CD14-positive monocyte (primary cell): Measurements from ENCODE around the gene SLC2A3. TPM values are rescaled to one million over a fixed set of nuclear protein-coding genes. Genes with fewer than 3 reads are reported as not detected.

Experiments
- DNase-seq, 3 donors: peaks; one replicate each; pipeline ENCODE4 v3.0.0-alpha.2; 2011 to 2022
- H2AFZ ChIP-seq: 2 replicates; pipeline ENCODE4 v1.6.0; 2012; ENCODE audit warnings: mild to moderate bottlenecking, low read depth, low read length, inconsistent platforms; ENCODE audit not compliant: insufficient read depth, poor library complexity, severe bottlenecking
- H3K27ac ChIP-seq, 2 donors: 1 replicate in 1 of 2; 2 replicates in 1 of 2; pipeline ENCODE4 v1.5.1; 2012 to 2013; ENCODE audit warnings: low read length in 2 of 2, control low read depth in 1 of 2, inconsistent platforms in 1 of 2, low read depth in 1 of 2, mild to moderate bottlenecking in 1 of 2
- H3K27me3 ChIP-seq, 2 donors: one replicate each; pipeline versions ENCODE4 v1.6.0 to v1.6.1; 2011 to 2013; ENCODE audit warnings: low read length in 2 of 2; ENCODE audit not compliant: control insufficient read depth in 2 of 2, insufficient read depth in 2 of 2
- H3K36me3 ChIP-seq, 2 donors: replicated peaks in 1 of 2; 1 replicate in 1 of 2; 2 replicates in 1 of 2; pipeline versions ENCODE4 v1.5.1 to v1.6.1; 2012 to 2013; ENCODE audit warnings: low read length in 2 of 2, control low read depth in 1 of 2, inconsistent platforms in 1 of 2, mild to moderate bottlenecking in 1 of 2; ENCODE audit not compliant: insufficient read depth in 2 of 2, control insufficient read depth in 1 of 2
- H3K4me1 ChIP-seq, 2 donors: 1 replicate in 1 of 2; 2 replicates in 1 of 2; pipeline versions ENCODE4 v1.5.1 to v1.6.1; 2012 to 2013; ENCODE audit warnings: low read length in 2 of 2, control low read depth in 1 of 2, inconsistent platforms in 1 of 2, mild to moderate bottlenecking in 1 of 2, moderate library complexity in 1 of 2; ENCODE audit not compliant: insufficient read depth in 2 of 2, control insufficient read depth in 1 of 2
- H3K4me2 ChIP-seq: replicated peaks from 2 replicates; pipeline ENCODE3; 2012; ENCODE audit warnings: low read length, moderate library complexity, mild to moderate bottlenecking; ENCODE audit not compliant: poor library complexity, severe bottlenecking; ENCODE audit errors: extremely low read depth
- H3K4me3 ChIP-seq, 3 experiments: fragments of 200-600 bp in 1 of 3; sonication (generic) in 1 of 3; replicated peaks in 1 of 3; 1 replicate in 2 of 3; 2 replicates in 1 of 3; pipeline ENCODE4 v1.5.1; 2011 to 2013; ENCODE audit warnings: low read length in 3 of 3, mild to moderate bottlenecking in 3 of 3, control low read depth in 2 of 3, low read depth in 2 of 3, inconsistent platforms in 1 of 3, moderate library complexity in 1 of 3
- H3K79me2 ChIP-seq: 2 replicates; pipeline ENCODE4 v1.6.0; 2012; ENCODE audit warnings: mild to moderate bottlenecking, control low read depth, inconsistent platforms, low read length, moderate library complexity; ENCODE audit not compliant: insufficient read depth
- H3K9ac ChIP-seq: 2 replicates; pipeline ENCODE4 v1.6.0; 2017; ENCODE audit warnings: low read length, mild to moderate bottlenecking; ENCODE audit not compliant: insufficient read depth, poor library complexity, severe bottlenecking
- H3K9me3 ChIP-seq, 2 donors: replicated peaks in 1 of 2; 1 replicate in 1 of 2; 2 replicates in 1 of 2; pipeline versions ENCODE4 v1.5.1 to v1.6.1; 2012 to 2013; ENCODE audit warnings: low read length in 2 of 2, control low read depth in 1 of 2; ENCODE audit not compliant: control insufficient read depth in 1 of 2, insufficient read depth in 1 of 2
- H4K20me1 ChIP-seq: 2 replicates; pipeline ENCODE4 v1.6.0; 2012; ENCODE audit warnings: mild to moderate bottlenecking, low read length, control low read depth, moderate library complexity; ENCODE audit not compliant: insufficient read depth
- H3K27ac Mint-ChIP-seq, 7 donors: one replicate each; pipeline ENCODE4 v1.8.0; 2020; ENCODE audit warnings: mild to moderate bottlenecking in 7 of 7, mixed read lengths in 7 of 7, moderate library complexity in 6 of 7, inconsistent platforms in 2 of 7
- H3K27me3 Mint-ChIP-seq, 3 donors: one replicate each; pipeline ENCODE4 v1.8.0; 2021 to 2022; ENCODE audit warnings: low read depth in 3 of 3, mild to moderate bottlenecking in 3 of 3, mixed read lengths in 3 of 3, moderate library complexity in 3 of 3, inconsistent platforms in 1 of 3
- H3K36me3 Mint-ChIP-seq, 2 donors: one replicate each; pipeline ENCODE4 v1.8.0; 2020; ENCODE audit warnings: mixed read lengths in 2 of 2, inconsistent platforms in 1 of 2, mild to moderate bottlenecking in 1 of 2
- H3K4me1 Mint-ChIP-seq: one replicate; pipeline ENCODE4 v1.8.0; 2020; ENCODE audit warnings: mild to moderate bottlenecking, mixed read lengths
- H3K4me3 Mint-ChIP-seq, 2 donors: one replicate each; pipeline ENCODE4 v1.8.0; 2020; ENCODE audit warnings: mild to moderate bottlenecking in 2 of 2, mixed read lengths in 2 of 2, moderate library complexity in 1 of 2
- H3K9me3 Mint-ChIP-seq, 7 donors: one replicate each; pipeline ENCODE4 v1.8.0; 2020 to 2022; ENCODE audit warnings: mixed read lengths in 7 of 7, mild to moderate bottlenecking in 6 of 7, moderate library complexity in 6 of 7, inconsistent platforms in 2 of 7
- WGBS: methylation state at CpG from one replicate; pipeline ENCODE4 v1.1.5; 2013; ENCODE audit warnings: missing lambda C conversion rate; ENCODE audit not compliant: insufficient coverage; 5-methylcytosine and 5-hydroxymethylcytosine counted together
- intact Hi-C, 2 donors: fragments of 100-400 bp; cut with micrococcal nuclease; formaldehyde crosslinking; loops; one replicate each; pipeline versions ENCODE4 v1.15.0 to v1.15.1; 2023
- polyA plus RNA-seq, 3 donors: library from polyadenylated mRNA; depleted of rRNA in 1 of 3; unstranded in 2 of 3; stranded (reverse) in 1 of 3; fragments of 300-500 nt in 2 of 3; fragments of >200 nt in 1 of 3; fragmentation: Illumina TruSeq in 2 of 3; gene quantifications; 1 replicate in 2 of 3; 2 replicates in 1 of 3; pipeline ENCODE4 v1.2.3, GENCODE V29; 2012 to 2021
- TF ChIP-seq, protein P1 (sequence below): fragments of 200-600 bp; IDR thresholded peaks from one replicate; pipeline ENCODE4 v1.8.0; 2022; ENCODE audit warnings: antibody characterized with exemption, mild to moderate bottlenecking

Gene SLC2A3
- polyA plus RNA-seq, 3 donors: 128 to 1,210 (median 179) TPM

GRCh38 chr12:7877420-7877819, 58.6 kb downstream of the SLC2A3 start:
- DNase-seq: no peak
- Histone ChIP-seq H3K4me2 (no peak overlapping the region), H3K4me1 (peaks cover 8 to 10% of the 10 kb centered on the region in 2 donors), H3K9me3 (peaks cover 2 to 6% of the 10 kb centered on the region in 2 donors), H3K27me3 (peaks cover 6 to 17% of the 10 kb centered on the region in 2 donors), H3K9ac (no peak overlapping the region), H3K36me3 (no peaks in the 10 kb centered on the region), H3K4me3 (no peak overlapping the region), H3K79me2 (no peaks in the 10 kb centered on the region), H3K27ac (no peak overlapping the region), H4K20me1 (no peaks in the 10 kb centered on the region), H2AFZ (no peak overlapping the region)
- Mint-ChIP-seq H3K27me3 (peaks cover 19 to 20% (median 19%) of the 10 kb centered on the region in 3 donors), H3K36me3 (peaks cover 3% of the 10 kb centered on the region in 2 donors), H3K4me1 (peaks cover 6% of the 10 kb centered on the region), H3K9me3 (peaks cover 0 to 14% (median 6%) of the 10 kb centered on the region in 7 donors), H3K27ac (no peak overlapping the region), H3K4me3 (no peak overlapping the region)
- TF ChIP-seq, protein P1, sequence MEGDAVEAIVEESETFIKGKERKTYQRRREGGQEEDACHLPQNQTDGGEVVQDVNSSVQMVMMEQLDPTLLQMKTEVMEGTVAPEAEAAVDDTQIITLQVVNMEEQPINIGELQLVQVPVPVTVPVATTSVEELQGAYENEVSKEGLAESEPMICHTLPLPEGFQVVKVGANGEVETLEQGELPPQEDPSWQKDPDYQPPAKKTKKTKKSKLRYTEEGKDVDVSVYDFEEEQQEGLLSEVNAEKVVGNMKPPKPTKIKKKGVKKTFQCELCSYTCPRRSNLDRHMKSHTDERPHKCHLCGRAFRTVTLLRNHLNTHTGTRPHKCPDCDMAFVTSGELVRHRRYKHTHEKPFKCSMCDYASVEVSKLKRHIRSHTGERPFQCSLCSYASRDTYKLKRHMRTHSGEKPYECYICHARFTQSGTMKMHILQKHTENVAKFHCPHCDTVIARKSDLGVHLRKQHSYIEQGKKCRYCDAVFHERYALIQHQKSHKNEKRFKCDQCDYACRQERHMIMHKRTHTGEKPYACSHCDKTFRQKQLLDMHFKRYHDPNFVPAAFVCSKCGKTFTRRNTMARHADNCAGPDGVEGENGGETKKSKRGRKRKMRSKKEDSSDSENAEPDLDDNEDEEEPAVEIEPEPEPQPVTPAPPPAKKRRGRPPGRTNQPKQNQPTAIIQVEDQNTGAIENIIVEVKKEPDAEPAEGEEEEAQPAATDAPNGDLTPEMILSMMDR: no peak
- intact Hi-C loops: no loop called here
- 100% methylated on average over 1 of the region's 8 CpGs for WGBS

DNA sequence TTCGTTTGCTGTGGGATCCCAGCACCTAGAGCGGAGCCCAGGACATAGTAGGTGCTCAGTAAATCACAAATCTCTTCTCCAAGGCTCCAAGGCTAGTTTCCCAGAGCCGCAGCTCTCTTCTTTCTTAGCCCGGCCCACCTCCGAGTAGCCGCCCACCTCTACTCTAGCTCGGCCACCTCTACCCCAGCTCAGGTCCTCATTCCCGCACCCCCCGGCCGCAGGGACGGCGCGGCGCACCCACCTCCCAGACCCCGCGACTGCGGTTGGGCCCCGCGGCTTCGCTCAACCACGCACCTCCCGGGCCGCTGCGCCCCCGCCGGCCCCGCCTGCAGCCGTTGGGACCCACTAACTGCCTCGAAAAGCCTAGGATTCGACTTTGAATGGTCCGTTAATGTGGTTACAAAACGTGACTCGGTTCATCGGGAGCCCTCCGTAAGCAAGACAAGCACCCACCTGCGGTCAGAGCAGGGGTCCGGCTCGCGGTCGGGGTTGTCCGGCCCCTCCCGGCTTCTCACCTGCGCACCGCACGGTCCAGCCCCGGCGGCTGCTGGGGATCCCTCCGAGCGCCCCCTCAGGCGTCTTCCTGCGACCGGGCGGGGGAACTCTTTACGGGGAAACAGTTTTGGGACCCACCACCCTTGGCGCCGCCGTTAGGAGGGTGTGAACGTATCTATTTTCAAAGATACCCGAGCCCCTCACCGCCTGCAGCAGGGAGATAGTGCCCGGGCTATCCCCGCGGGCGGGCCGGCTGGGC, 63.2 kb downstream of the SLC2A3 start, which contains the start of gene SLC2A14:
Gene SLC2A14 (minus strand): TSS at position 350 of the 754 bp plus-strand sequence. CDS start 3,035 bp downstream, outside the sequence.
- intact Hi-C loops: no loop called here
- Histone ChIP-seq H3K4me2 (peak within 1 kb of the TSS; percentile 62), H3K9me3 (peaks cover 6% of the 10 kb centered on the region in 2 donors), H3K4me3 (peak within 1 kb of the TSS in 1 of 3 experiments; percentile 53), H3K4me1 (peaks cover 10 to 11% of the 10 kb centered on the region in 2 donors), H3K36me3 (no peaks in the 10 kb centered on the region), H3K27ac (no peak within 1 kb of the TSS), H3K79me2 (no peaks in the 10 kb centered on the region), H2AFZ (peak within 1 kb of the TSS; percentile 65), H3K9ac (peak within 1 kb of the TSS; percentile 8), H4K20me1 (no peaks in the 10 kb centered on the region), H3K27me3 (peaks cover 7 to 39% of the 10 kb centered on the region in 2 donors)
- Mint-ChIP-seq H3K27me3 (peaks cover 32 to 37% (median 37%) of the 10 kb centered on the region in 3 donors), H3K27ac (peak within 1 kb of the TSS in 3 of 7 donors; percentile 20 to 66 (median 45)), H3K36me3 (peaks cover 3 to 11% of the 10 kb centered on the region in 2 donors), H3K4me3 (peak within 1 kb of the TSS; percentile 58 to 83), H3K4me1 (peaks cover 14% of the 10 kb centered on the region), H3K9me3 (peaks cover 0 to 12% (median 7%) of the 10 kb centered on the region in 7 donors)
- 17% methylated on average over 55 of the region's 65 CpGs for WGBS
- no peak for DNase-seq
- TF ChIP-seq, protein P1: no peak
